ENCODE results near the gene GBP7.
"Not testable (repeated sequence)": the region's sequence is repeated elsewhere in the genome, so short reads cannot be mapped to it uniquely, and the experiment has no call there.

Gene GBP7

DNA sequence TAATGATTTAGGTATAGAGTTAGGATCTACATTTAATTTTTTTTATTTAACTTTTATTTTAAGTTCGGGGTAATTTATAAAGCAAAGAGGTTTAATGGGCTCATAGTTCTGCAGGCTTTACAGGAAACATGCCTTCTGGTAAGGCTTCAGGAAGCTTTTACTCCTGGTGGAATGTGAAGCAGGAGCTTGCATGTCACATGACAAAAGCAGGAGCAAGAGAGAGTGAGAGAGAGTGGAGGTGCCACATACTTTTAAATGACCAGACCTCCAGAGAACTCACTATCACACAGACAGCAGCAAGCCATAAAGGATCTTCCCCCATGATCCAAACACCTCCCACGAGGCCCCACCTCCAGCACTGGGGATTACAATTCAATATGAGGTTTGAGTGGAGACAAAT, 32.3 kb downstream of the GBP7 start:
- ChIA-PET POLR2A (no interaction called here), CTCF (no interaction called here)
- no peak for DNase-seq (ENCODE audit: low read depth, low spot score)
- TF ChIP-seq CTCF (IDR thresholded peaks at IDR 0.05; ENCODE audit: insufficient read depth, low read length, missing control alignments), result no peak
- H3K4me3 ChIP-seq (ENCODE audit: low read depth, low read length), result no peak overlapping the region

DNA sequence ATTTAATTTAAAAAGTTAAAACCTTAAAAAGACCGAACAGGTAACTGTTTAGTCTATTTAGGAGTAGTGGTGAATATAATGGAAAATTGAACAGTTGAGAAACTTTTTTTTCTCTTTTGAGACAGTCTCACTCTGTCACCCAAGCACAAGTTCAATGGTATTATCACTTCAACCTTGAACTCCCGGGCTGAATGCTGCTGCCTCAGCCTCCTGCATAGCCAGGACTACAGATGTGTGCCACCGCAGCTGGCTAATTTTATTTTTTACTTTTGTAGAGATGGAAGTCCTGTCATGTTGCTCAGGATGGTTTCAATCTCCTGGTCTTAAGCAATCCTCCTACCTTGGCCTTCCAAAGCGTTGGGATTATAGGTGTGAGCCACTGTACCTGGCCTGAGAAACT, 33.6 kb downstream of the GBP7 start:
- POLR2A ChIA-PET, result no interaction called here
- no peak for TF ChIP-seq CTCF (IDR thresholded peaks at IDR 0.05; ENCODE audit: insufficient read depth, low read length, missing control alignments)

DNA sequence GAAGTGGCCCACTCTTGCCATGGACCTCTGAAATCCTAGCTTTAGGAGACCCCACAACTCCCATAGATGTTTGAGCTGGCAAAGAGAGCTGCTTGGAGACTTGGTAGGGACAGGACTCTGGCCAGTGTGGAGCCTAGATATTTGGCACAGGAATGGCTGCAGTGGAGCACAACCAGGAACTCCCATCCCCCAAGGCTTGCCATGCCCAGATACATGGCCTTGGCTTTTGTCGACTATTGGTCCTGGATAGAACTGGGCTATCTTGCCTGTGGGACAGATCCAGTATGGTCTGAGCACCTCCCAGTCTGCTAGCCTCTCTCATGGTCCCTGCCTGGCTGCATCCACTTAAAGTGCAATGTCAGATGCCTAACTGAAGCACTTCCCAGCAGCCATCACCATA, 42.1 kb downstream of the GBP7 start:
- no peak for TF ChIP-seq CTCF (IDR thresholded peaks at IDR 0.05; ENCODE audit: insufficient read depth, low read length, missing control alignments)
- ChIA-PET CTCF (no interaction called here), POLR2A (no interaction called here)
- no peak for DNase-seq (ENCODE audit: low read depth, low spot score)
- no peak overlapping the region for H3K4me3 ChIP-seq (ENCODE audit: low read depth, low read length)

More for the DNA sequence above, 33.6 kb downstream of the GBP7 start:
- H3K4me3 ChIP-seq (ENCODE audit: low read depth, low read length), result no peak overlapping the region
- CTCF ChIA-PET, result no interaction called here
- no peak for DNase-seq (ENCODE audit: low read depth, low spot score)

DNA sequence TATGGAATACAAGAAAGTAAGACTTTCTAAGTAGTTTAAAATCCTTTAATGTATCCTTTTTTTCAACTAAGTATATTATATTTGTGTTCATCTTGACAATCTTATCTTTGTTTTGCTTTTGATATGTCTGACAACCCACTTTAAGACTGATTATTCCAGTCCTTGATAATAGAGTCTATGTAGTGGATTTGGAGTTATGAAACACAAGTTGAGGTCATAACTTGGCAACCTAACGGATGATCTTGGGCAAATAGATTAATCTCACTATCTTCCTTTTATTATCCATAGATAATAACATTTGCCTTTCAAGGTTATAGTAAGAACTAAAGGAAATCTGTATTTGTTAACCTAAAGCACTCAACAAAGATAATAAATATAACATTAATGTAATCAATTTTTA, 45.1 kb downstream of the GBP7 start:
- ChIA-PET CTCF (no interaction called here), POLR2A (no interaction called here)

GRCh38 chr1:89129911-89130310, 45.9 kb downstream of the GBP7 start:
- ChIA-PET CTCF (no interaction called here), POLR2A (no interaction called here)
- no peak for DNase-seq (ENCODE audit: low read depth, low spot score)
- TF ChIP-seq CTCF (IDR thresholded peaks at IDR 0.05; ENCODE audit: insufficient read depth, low read length, missing control alignments), result no peak
- no peak overlapping the region for H3K4me3 ChIP-seq (ENCODE audit: low read depth, low read length)

More for the DNA sequence above, 45.1 kb downstream of the GBP7 start:
- no peak overlapping the region for H3K4me3 ChIP-seq (ENCODE audit: low read depth, low read length)
- no peak for TF ChIP-seq CTCF (IDR thresholded peaks at IDR 0.05; ENCODE audit: insufficient read depth, low read length, missing control alignments)
- no peak for DNase-seq (ENCODE audit: low read depth, low spot score)

GRCh38 chr1:89128003-89128458, 47.8 kb downstream of the GBP7 start:
- DNase-seq (ENCODE audit: low read depth, low spot score); CTCF ChIA-PET; H3K4me3 ChIP-seq (ENCODE audit: low read depth, low read length); POLR2A ChIA-PET: not testable (repeated sequence)

GRCh38 chr1:89126602-89127565, 48.9 kb downstream of the GBP7 start:
- not testable (repeated sequence) for H3K4me3 ChIP-seq (ENCODE audit: low read depth, low read length); DNase-seq (ENCODE audit: low read depth, low spot score)
- CTCF ChIA-PET, result interaction anchor here (1.1 to 1.4 kb wide), 3 partner anchors 8 to 41 kb away, joined by 3 to 4 read pairs (median 4); no protein-coding TSS in a partner anchor
- POLR2A ChIA-PET, result interaction anchor here (1.4 kb wide), 1 partner anchor 141 kb away, joined by 4 read pairs; no protein-coding TSS in a partner anchor
